Activated CD4-positive, alpha-beta T cell treated with anti-CD3 and anti-CD28 coated beads, Interleukin-2, amount 10 ng/mL, durations not matched to agents 24 days and 14 days (primary cell): ENCODE results near the gene TMEM106A. TPM values are rescaled to one million over a fixed set of nuclear protein-coding genes. Genes with fewer than 3 reads are reported as not detected.
"Not testable (repeated sequence)": the region's sequence is repeated elsewhere in the genome, so short reads cannot be mapped to it uniquely, and the experiment has no call there.

Experiments used
- DNase-seq: peaks from one replicate; pipeline ENCODE4 v3.0.0; 2022
- H3K27ac Mint-ChIP-seq: one replicate; pipeline ENCODE4 v1.8.0; 2022; ENCODE audit warnings: mild to moderate bottlenecking, mixed read lengths
- H3K27me3 Mint-ChIP-seq: one replicate; pipeline ENCODE4 v1.8.0; 2022; ENCODE audit warnings: mixed read lengths
- H3K36me3 Mint-ChIP-seq: one replicate; pipeline ENCODE4 v1.8.0; 2022; ENCODE audit warnings: low read depth, mild to moderate bottlenecking, mixed read lengths
- H3K4me1 Mint-ChIP-seq: one replicate; pipeline ENCODE4 v1.8.0; 2021; ENCODE audit warnings: mixed read lengths
- H3K4me3 Mint-ChIP-seq: one replicate; pipeline ENCODE4 v1.8.0; 2022; ENCODE audit warnings: mild to moderate bottlenecking, moderate library complexity, mixed read lengths
- H3K9me3 Mint-ChIP-seq: one replicate; pipeline ENCODE4 v1.8.0; 2021; ENCODE audit warnings: mixed read lengths
- intact Hi-C: fragments of 100-400 bp; cut with micrococcal nuclease; formaldehyde crosslinking; loops from one replicate; pipeline ENCODE4 v1.15.1; 2023
- total RNA-seq: library from RNA; stranded (reverse); gene quantifications from 2 replicates; pipeline ENCODE4 v1.2.3, GENCODE V29; 2022

Gene TMEM106A
- total RNA-seq, 1 donor from 2014 or later: 17.9 TPM

GRCh38 chr17:43199633-43200032 is 12.0 kb upstream of the TMEM106A start:
- Mint-ChIP-seq H3K27ac (peak overlapping the region; percentile 76), H3K9me3 (no peaks in the 10 kb centered on the region), H3K36me3 (peaks cover 53% of the 10 kb centered on the region), H3K4me1 (peaks cover 7% of the 10 kb centered on the region), H3K4me3 (no peak overlapping the region), H3K27me3 (no peaks in the 10 kb centered on the region)
- no peak for DNase-seq
- intact Hi-C loops: no loop called here

- Mint-ChIP-seq H3K36me3 (peaks cover 48% of the 10 kb centered on the region), H3K27me3 (no peaks in the 10 kb centered on the region), H3K4me1 (peaks cover 7% of the 10 kb centered on the region), H3K9me3 (no peaks in the 10 kb centered on the region), H3K4me3 (no peak overlapping the region), H3K27ac (peak overlapping the region; percentile 76)
- intact Hi-C loops: no loop called here
- no peak for DNase-seq
Observed at GRCh38 chr17:43200127-43200526, 11.5 kb upstream of the TMEM106A start.

- peaks cover 40% of the 10 kb centered on the region for H3K36me3 Mint-ChIP-seq
- intact Hi-C loops: not testable (repeated sequence)
Observed at GRCh38 chr17:43203013-43203412, 8.7 kb upstream of the TMEM106A start.

GRCh38 chr17:43210576-43210975 is 1.1 kb upstream of the TMEM106A start:
- no peaks in the 10 kb centered on the region for H3K9me3 Mint-ChIP-seq
- peak overlapping the region; percentile 90 for H3K27ac Mint-ChIP-seq
- peaks cover 29% of the 10 kb centered on the region for H3K4me1 Mint-ChIP-seq
- intact Hi-C loops: loop anchor here (5.0 kb wide), 2 partner anchors 83 to 188 kb away; partner anchors contain the start of genes BRCA1 and VAT1
- no peak for DNase-seq
- H3K4me3 Mint-ChIP-seq: peak overlapping the region; percentile 99
- no peaks in the 10 kb centered on the region for H3K27me3 Mint-ChIP-seq
- H3K36me3 Mint-ChIP-seq: peaks cover 21% of the 10 kb centered on the region

More at GRCh38 chr17:43203013-43203412, 8.7 kb upstream of the TMEM106A start:
- H3K9me3 Mint-ChIP-seq, H3K4me3 Mint-ChIP-seq, DNase-seq, H3K27ac Mint-ChIP-seq, H3K27me3 Mint-ChIP-seq, H3K4me1 Mint-ChIP-seq: not testable (repeated sequence)

GRCh38 chr17:43211123-43211479 is 574 bp upstream of the TMEM106A start:
- intact Hi-C loops: loop anchor here (1.0 to 5.0 kb wide), 3 partner anchors 41 to 189 kb away; partner anchors contain the start of genes BRCA1 and VAT1
- Mint-ChIP-seq H3K36me3 (peaks cover 24% of the 10 kb centered on the region), H3K9me3 (no peaks in the 10 kb centered on the region), H3K4me1 (peaks cover 32% of the 10 kb centered on the region), H3K27ac (peak overlapping the region; percentile 90), H3K4me3 (peak overlapping the region; percentile 99), H3K27me3 (no peaks in the 10 kb centered on the region)
- no peak for DNase-seq

GRCh38 chr17:43212641-43213490 is 1.2 kb downstream of the TMEM106A start:
- Mint-ChIP-seq H3K4me3 (peak overlapping the region; percentile 99), H3K27ac (peak overlapping the region; percentile 90), H3K9me3 (no peaks in the 10 kb centered on the region), H3K27me3 (no peaks in the 10 kb centered on the region), H3K36me3 (peaks cover 37% of the 10 kb centered on the region), H3K4me1 (peaks cover 39% of the 10 kb centered on the region)
- peak; percentile 71 for DNase-seq
- intact Hi-C loops: loop anchor here (5.0 kb wide), 2 partner anchors 86 to 191 kb away; partner anchors contain the start of genes BRCA1 and VAT1

GRCh38 chr17:43213545-43213944 is 1.9 kb downstream of the TMEM106A start:
- H3K27me3 Mint-ChIP-seq: no peaks in the 10 kb centered on the region
- no peaks in the 10 kb centered on the region for H3K9me3 Mint-ChIP-seq
- DNase-seq: no peak
- peak overlapping the region; percentile 99 for H3K4me3 Mint-ChIP-seq
- intact Hi-C loops: loop anchor here (5.0 kb wide), 2 partner anchors 86 to 191 kb away; partner anchors contain the start of genes BRCA1 and VAT1
- H3K36me3 Mint-ChIP-seq: peaks cover 37% of the 10 kb centered on the region
- peak overlapping the region; percentile 45 for H3K27ac Mint-ChIP-seq
- peaks cover 43% of the 10 kb centered on the region for H3K4me1 Mint-ChIP-seq

- no peak for DNase-seq
- H3K36me3 Mint-ChIP-seq: peaks cover 31% of the 10 kb centered on the region
- H3K27ac Mint-ChIP-seq: no peak overlapping the region
- peaks cover 43% of the 10 kb centered on the region for H3K4me1 Mint-ChIP-seq
- H3K9me3 Mint-ChIP-seq: no peaks in the 10 kb centered on the region
- intact Hi-C loops: no loop called here
- no peak overlapping the region for H3K4me3 Mint-ChIP-seq
- no peaks in the 10 kb centered on the region for H3K27me3 Mint-ChIP-seq
Observed at GRCh38 chr17:43215341-43215740, 3.7 kb downstream of the TMEM106A start.

- no peak overlapping the region for H3K4me3 Mint-ChIP-seq
- peaks cover 31% of the 10 kb centered on the region for H3K36me3 Mint-ChIP-seq
- H3K4me1 Mint-ChIP-seq: peaks cover 42% of the 10 kb centered on the region
- no peaks in the 10 kb centered on the region for H3K9me3 Mint-ChIP-seq
- DNase-seq: no peak
- no peak overlapping the region for H3K27ac Mint-ChIP-seq
- intact Hi-C loops: no loop called here
- H3K27me3 Mint-ChIP-seq: no peaks in the 10 kb centered on the region
Observed at GRCh38 chr17:43216369-43216761, 4.7 kb downstream of the TMEM106A start.

- H3K36me3 Mint-ChIP-seq: peaks cover 31% of the 10 kb centered on the region
- no peak for DNase-seq
- H3K27me3 Mint-ChIP-seq: no peaks in the 10 kb centered on the region
- peak overlapping the region; percentile 76 for H3K27ac Mint-ChIP-seq
- H3K4me1 Mint-ChIP-seq: peaks cover 42% of the 10 kb centered on the region
- H3K4me3 Mint-ChIP-seq: no peak overlapping the region
- H3K9me3 Mint-ChIP-seq: no peaks in the 10 kb centered on the region
- intact Hi-C loops: no loop called here
Observed at GRCh38 chr17:43216762-43217613, 5.3 kb downstream of the TMEM106A start.

GRCh38 chr17:43217614-43218087 is 6.0 kb downstream of the TMEM106A start:
- Mint-ChIP-seq H3K4me3 (no peak overlapping the region), H3K9me3 (no peaks in the 10 kb centered on the region), H3K36me3 (peaks cover 31% of the 10 kb centered on the region), H3K27me3 (no peaks in the 10 kb centered on the region), H3K27ac (peak overlapping the region; percentile 76), H3K4me1 (peaks cover 36% of the 10 kb centered on the region)
- DNase-seq: no peak
- intact Hi-C loops: no loop called here

GRCh38 chr17:43219001-43219400 is 7.3 kb downstream of the TMEM106A start:
- no peak overlapping the region for H3K4me3 Mint-ChIP-seq
- H3K36me3 Mint-ChIP-seq: peaks cover 34% of the 10 kb centered on the region
- peak overlapping the region; percentile 53 for H3K27ac Mint-ChIP-seq
- H3K4me1 Mint-ChIP-seq: peaks cover 25% of the 10 kb centered on the region
- intact Hi-C loops: no loop called here
- peak; percentile 47 for DNase-seq
- no peaks in the 10 kb centered on the region for H3K27me3 Mint-ChIP-seq
- no peaks in the 10 kb centered on the region for H3K9me3 Mint-ChIP-seq

GRCh38 chr17:43219746-43220380 is 8.2 kb downstream of the TMEM106A start:
- Mint-ChIP-seq H3K9me3 (no peaks in the 10 kb centered on the region), H3K36me3 (peaks cover 36% of the 10 kb centered on the region), H3K27me3 (no peaks in the 10 kb centered on the region), H3K4me3 (no peak overlapping the region), H3K27ac (no peak overlapping the region), H3K4me1 (peaks cover 27% of the 10 kb centered on the region)
- intact Hi-C loops: no loop called here
- DNase-seq: peak; percentile 42
